Ureter (tissue), 1 donor: Measurements from ENCODE around the gene RFC5. TPM values are rescaled to one million over a fixed set of nuclear protein-coding genes. Genes with fewer than 3 reads are reported as not detected.
"Not testable (repeated sequence)": the region's sequence is repeated elsewhere in the genome, so short reads cannot be mapped to it uniquely, and the experiment has no call there.

Experiments
- DNase-seq: peaks from one replicate; pipeline ENCODE4 v3.0.0-alpha.2; 2020; ENCODE audit warnings: low spot score
- total RNA-seq: library from RNA; stranded (reverse); gene quantifications from one replicate; pipeline ENCODE4 v1.2.4, GENCODE V29; 2023
- donor health status: DM: yes; HTN: yes; CAD: no.

Gene RFC5
- total RNA-seq, 1 donor from 2014 or later, result 18.4 TPM

GRCh38 chr12:118015944-118016343 is 559 bp upstream of the RFC5 start:
- no peak for DNase-seq

GRCh38 chr12:118017926-118018325 is 1.4 kb downstream of the RFC5 start:
- DNase-seq, result no peak

GRCh38 chr12:118020036-118020435 is 3.5 kb downstream of the RFC5 start:
- DNase-seq, result no peak

DNA sequence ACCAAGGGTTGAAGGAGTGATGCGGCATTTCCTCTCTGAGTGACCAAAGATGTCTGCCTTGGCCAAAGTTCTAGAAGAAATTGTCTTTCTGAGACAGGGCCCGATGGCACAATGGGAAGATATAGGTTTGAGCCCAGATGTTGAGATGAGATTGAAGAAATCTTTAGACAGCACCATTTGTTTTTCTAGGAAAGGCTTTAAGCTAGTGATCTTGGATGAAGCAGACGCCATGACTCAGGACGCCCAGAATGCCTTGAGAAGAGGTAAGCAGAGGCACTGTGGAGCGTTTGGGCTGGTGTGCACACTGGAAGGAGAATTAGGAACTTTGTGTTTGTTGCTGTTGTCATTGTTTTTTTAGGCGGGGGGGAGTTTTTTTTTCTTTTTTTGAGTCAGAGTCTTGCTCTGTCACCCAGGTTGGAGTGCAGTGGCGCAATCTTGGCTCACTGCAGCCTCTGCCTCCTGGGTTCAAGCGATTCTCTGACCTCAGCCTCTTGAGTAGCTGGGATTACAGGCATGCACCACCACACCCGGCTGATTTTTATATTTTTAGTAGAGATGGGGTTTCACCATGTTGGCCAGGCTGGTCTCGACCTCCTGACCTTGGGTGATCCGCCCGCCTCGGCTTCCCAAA is 5.7 kb downstream of the RFC5 start:
- not testable (repeated sequence) for DNase-seq

DNA sequence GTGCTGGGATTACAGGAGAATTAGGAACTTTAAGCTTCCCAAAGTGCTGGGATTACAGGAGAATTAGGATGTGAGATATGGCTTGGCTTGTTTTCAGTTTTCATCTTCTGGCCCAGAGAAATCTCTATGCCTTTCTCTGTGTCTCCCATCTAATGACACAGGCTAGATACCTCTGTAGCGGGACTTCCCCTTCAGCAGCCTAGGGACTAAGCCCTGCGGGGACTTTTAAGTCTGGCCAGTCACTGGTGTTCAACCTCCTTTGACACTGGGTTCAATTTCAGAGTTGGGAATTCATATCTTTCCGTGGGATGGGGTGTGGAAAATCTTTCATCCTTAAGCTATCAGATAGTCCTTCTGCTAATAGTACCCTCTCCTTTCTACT is 6.2 kb downstream of the RFC5 start:
- DNase-seq, result no peak

DNA sequence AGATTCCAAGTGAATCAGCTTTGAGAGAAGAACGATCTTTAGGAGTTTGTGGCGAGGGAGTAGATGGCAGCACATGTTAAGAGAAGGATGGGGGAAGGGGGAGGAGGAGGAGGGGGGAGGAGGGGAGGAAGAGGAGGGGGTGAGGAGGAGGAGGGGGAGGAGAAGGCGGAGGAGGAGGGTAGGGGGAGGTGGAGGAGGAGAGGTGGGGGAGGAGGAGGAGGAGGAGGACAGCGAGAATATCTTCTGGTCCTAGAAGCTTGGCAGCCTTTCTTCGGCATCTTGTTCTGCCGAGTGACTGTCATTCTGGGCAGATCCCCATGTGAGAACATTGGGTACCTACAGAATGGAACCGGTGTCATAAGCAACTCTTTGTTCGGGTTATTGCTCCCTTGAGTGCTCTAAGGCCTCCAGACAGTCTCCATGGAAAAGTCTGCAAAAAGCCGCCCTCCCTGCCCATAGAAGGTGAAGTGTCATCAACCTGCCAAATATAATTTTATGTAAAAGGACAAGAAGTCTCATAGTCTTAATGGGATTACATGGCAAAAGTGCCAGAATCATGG is 6.9 kb downstream of the RFC5 start:
- no peak for DNase-seq

DNA sequence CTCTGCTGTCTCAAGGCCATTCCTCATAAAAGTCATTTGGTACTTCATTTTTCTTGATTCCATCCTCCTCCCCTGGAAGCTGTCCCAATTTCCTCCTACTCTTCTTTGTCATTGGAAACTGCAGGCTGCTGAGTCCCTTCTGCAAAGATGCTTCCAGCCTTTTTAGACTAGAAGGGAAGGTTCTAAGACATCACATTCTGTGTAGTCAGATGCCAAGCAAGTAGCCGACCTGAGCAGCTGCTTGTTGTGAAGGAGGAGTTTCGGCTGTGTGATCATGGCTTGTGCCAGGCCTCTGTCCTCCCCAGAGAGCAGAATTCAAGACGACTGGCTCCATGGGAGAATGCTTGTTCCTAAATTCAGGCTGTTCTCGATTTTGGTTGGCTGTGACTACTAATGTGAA is 8.7 kb downstream of the RFC5 start:
- DNase-seq, result no peak

DNA sequence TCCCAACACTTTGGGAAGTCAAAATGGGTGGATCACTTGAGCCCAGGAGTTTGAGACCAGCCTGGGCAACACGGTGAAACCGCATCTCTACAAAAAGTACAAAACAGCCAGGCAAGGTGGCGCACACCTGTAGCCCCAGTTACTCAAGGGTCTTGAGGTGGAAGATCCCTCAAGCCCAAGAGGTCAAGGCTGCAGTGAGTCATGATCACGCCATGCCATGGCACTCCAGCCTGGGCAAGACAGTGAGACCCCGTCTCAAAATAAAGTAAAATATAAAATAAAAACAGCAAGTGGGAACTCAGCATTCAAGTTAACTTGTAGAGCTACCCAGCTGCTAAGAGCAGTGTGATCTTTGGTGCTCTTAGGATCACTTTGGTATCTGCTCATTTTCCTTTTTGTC is 12.7 kb downstream of the RFC5 start:
- DNase-seq, result no peak

GRCh38 chr12:118032188-118032587 is 15.7 kb downstream of the RFC5 start:
- DNase-seq, result no peak

- no peak for DNase-seq
Measured at GRCh38 chr12:118033323-118033722, 16.8 kb downstream of the RFC5 start.

DNA sequence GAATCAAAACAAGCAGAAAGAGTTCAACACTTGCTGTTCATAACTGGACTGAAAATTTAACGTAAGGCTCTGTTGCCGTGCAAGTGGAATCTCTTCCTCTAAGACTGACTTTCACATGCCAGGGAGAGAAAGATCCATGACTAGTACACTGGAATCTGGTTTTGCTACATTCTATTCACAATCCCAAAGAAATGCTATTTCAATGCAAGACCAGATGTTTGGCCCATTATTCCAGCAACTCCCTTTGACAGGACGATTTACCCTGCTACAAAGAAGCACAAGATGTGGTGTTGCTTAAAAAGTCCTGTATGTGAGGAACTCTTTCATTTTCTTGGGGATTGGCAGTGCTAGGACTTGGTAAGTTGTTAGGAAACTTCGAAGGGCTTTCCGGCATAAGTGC is 17.4 kb downstream of the RFC5 start:
- no peak for DNase-seq

GRCh38 chr12:118034429-118035189 is 18.1 kb downstream of the RFC5 start:
- DNase-seq, result no peak

DNA sequence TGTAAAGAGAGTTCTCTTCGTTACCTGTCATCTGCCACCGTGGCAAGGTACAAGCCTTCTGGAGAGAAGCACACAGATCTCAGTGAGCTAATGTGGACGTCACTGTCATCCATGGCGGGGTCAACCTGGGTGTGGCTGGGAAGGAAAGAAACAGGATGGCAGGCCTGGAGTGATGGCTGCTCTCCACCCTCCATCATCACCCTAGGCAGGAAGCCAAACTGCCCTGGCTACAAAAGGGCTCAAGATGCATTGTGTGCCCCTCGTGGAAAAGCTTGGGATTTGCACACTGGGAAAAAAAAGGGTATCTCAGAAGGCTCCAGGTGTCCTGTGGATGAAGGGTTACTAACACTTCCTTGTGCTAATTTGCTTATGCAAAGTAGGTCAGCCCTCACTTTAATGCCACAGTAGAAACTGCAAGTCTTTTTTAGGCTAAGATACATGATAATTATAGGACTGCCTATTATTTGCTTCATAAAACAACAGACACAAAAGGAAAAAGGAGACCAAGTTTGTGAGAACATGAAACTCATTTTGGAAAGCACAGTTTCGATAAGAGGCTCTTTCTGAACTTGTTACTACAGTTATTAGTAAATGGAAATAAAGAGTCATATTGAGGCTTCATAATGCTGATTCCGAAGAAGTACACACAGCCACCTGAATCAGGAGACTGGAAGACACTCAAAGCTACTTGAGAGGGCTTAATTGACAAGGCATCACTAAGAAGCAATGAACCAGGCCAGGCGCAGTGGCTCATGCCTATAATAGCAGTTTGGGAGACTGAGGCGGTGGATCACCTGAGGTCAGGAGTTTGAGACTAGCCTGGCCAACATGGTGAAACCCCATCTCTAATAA is 18.9 kb downstream of the RFC5 start:
- DNase-seq, result no peak

DNA sequence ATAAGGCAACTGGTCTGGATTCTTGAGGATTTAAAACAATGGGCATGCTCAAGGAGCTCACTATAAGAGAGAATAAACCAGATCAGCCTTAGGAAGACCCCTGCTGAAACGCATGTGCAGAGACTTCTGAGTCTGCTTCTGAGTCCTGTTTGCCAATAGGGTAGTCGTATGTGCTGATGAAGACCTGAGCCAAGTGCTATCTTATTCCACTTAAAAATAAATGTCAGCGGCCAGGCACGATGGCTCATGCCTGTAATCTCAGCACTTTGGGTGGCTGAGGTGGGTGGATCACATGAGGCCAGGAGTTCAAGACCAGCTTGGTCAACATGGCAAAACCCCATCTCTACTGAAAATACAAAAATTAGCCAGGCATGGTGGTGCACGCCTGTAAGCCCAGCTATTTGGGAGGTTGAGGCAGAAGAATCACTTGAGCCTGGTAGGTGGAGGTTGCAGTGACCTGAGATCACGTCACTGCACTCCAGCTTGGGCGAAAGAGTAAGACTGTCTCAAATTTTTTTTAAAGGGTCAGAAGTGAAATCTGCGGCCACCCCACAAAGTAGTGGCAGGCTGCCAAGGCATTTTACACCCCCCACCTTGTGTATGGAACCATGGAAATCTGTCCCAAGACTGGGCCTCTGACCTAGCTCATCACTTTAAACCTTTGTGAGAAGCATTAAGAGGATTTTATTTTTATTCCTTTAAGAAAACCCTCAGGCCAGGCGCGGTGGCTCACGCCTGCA is 20.3 kb downstream of the RFC5 start:
- DNase-seq, result no peak

GRCh38 chr12:118038137-118038536 is 21.6 kb downstream of the RFC5 start:
- DNase-seq, result no peak

GRCh38 chr12:118042091-118042490 is 25.6 kb downstream of the RFC5 start:
- no peak for DNase-seq

GRCh38 chr12:118044075-118044474 is 27.6 kb downstream of the RFC5 start:
- no peak for DNase-seq

- DNase-seq, result no peak
Measured at GRCh38 chr12:118044577-118044976, 28.1 kb downstream of the RFC5 start.

- no peak for DNase-seq
Measured at GRCh38 chr12:118046430-118046829, 29.9 kb downstream of the RFC5 start.

DNA sequence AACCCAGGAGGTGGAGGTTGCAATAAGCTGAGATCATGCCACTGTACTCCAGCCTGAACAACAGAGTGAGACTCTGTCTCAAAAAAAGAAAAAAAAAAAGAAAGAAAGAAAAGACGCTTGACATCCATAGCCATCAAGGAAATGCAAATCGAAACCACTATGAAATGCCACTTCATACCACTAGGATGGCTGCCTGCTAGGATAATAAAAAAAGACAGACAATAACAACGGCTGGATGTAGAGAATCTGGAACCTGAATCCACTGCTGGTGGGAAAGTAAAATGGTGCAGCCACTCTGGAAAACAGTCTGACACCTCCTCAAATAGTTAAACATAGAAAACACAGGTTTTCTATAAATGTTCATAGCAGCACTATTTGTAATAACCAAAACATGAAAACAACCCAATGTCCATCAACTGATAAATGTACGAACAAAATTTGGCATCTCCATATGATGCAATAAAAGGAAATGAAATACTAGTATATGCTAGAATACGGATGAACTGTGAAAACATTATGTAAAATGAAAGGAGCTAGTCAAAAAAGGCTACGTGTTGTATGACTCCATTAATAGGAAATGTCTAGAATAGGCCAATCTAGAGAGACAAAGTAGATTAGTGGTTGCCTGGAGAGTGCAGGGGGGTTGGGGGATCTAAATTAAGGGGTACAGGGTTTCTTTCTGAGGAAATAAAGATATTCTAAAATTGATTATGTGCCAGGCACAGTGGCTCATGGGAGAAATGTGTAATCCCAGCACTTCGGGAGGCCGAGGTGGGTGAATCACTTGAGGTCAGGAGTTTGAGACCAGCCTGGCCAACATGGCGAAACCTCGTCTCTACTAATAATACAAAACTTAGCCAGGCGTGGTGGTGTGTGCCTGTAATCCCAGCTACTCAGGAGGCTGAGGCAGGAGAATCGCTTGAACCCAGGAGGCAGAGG is 34.7 kb downstream of the RFC5 start:
- DNase-seq, result no peak
